Endothelial cell of umbilical vein (primary cell): Measurements from ENCODE around the gene CLIP3.

Experiments used
- EZH2 ChIP-seq: IDR thresholded peaks from 2 replicates; pipeline ENCODE4 v1.6.1; 2012; ENCODE audit warnings: borderline replicate concordance, low read depth, mild to moderate bottlenecking, moderate library complexity, low read length, inconsistent platforms; ENCODE audit not compliant: severe bottlenecking
- FOS ChIP-seq: IDR thresholded peaks from 2 replicates; pipeline ENCODE4 v1.6.1; 2011; ENCODE audit warnings: mild to moderate bottlenecking, low read length, moderate library complexity, borderline replicate concordance; ENCODE audit not compliant: insufficient read depth
- MYC ChIP-seq: IDR thresholded peaks from one replicate; pipeline ENCODE4 v1.6.1; 2011; ENCODE audit warnings: mild to moderate bottlenecking, low read depth, low read length
- POLR2A ChIP-seq: IDR thresholded peaks from 2 replicates; pipeline ENCODE4 v1.6.1; 2012; ENCODE audit warnings: low read depth, mild to moderate bottlenecking, control low read depth, low read length
- POLR2AphosphoS5 ChIP-seq: IDR thresholded peaks from 2 replicates; pipeline ENCODE4 v1.6.1; 2012; ENCODE audit warnings: low read depth, mild to moderate bottlenecking, control low read depth, low read length, moderate library complexity; ENCODE audit not compliant: insufficient read depth
- TF ChIP-seq, protein P1 (sequence below), 2 donors: IDR thresholded peaks; 1 replicate in 1 of 2; 2 replicates in 1 of 2; pipeline ENCODE4 v1.5.1; 2011; ENCODE audit warnings: low read length in 2 of 2, mild to moderate bottlenecking in 2 of 2, moderate library complexity in 2 of 2, control low read depth in 1 of 2, inconsistent platforms in 1 of 2, low read depth in 1 of 2; ENCODE audit not compliant: insufficient read depth in 1 of 2; ENCODE audit errors: extremely low read depth in 1 of 2

DNA sequence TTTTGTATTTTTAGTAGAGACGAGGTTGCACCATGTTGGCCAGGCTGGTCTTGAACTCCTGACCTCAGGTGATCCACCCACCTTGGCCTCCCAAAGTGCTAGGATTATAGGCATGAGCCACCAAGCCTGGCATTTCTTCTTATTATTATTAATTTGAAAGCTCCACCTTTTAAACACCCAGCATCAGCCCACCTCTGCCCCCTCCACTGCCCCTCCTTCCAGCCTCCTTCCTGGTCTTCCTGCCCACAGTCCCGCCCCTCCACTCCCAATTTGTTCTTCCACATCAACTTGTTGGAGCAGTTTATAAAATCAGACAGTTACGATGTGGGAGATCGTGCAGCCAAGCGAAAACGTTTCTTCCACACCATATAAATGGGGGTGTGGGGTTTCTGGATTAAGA, 7.8 kb upstream of the CLIP3 start:
- TF ChIP-seq MYC: no peak
- TF ChIP-seq, protein P1, sequence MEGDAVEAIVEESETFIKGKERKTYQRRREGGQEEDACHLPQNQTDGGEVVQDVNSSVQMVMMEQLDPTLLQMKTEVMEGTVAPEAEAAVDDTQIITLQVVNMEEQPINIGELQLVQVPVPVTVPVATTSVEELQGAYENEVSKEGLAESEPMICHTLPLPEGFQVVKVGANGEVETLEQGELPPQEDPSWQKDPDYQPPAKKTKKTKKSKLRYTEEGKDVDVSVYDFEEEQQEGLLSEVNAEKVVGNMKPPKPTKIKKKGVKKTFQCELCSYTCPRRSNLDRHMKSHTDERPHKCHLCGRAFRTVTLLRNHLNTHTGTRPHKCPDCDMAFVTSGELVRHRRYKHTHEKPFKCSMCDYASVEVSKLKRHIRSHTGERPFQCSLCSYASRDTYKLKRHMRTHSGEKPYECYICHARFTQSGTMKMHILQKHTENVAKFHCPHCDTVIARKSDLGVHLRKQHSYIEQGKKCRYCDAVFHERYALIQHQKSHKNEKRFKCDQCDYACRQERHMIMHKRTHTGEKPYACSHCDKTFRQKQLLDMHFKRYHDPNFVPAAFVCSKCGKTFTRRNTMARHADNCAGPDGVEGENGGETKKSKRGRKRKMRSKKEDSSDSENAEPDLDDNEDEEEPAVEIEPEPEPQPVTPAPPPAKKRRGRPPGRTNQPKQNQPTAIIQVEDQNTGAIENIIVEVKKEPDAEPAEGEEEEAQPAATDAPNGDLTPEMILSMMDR (IDR thresholded peaks at IDR 0.05; ENCODE audit: extremely low read depth in 1 of 2, insufficient read depth in 1 of 2, low read depth in 1 of 2, low read length in 2 of 2): no peak
- TF ChIP-seq POLR2AphosphoS5: no peak
- no peak for TF ChIP-seq POLR2A
- no peak for TF ChIP-seq FOS
- TF ChIP-seq EZH2: no peak
